Measurements from ENCODE around the gene PROCA1. TPM values are rescaled to one million over a fixed set of nuclear protein-coding genes. Genes with fewer than 3 reads are reported as not detected.

The PROCA1 gene
- total RNA-seq, 1 experiment from 2014 or later = 4.4 TPM

- Mint-ChIP-seq H3K27ac (ENCODE audit: unreplicated experiment) (peak overlapping the region; percentile 96), H3K4me1 (ENCODE audit: low read depth, unreplicated experiment) (peaks cover 6% of the 10 kb centered on the region), H3K36me3 (ENCODE audit: insufficient read depth, unreplicated experiment) (peaks cover 47% of the 10 kb centered on the region), H3K4me3 (ENCODE audit: unreplicated experiment) (no peak overlapping the region), H3K9me3 (ENCODE audit: unreplicated experiment) (no peaks in the 10 kb centered on the region), H3K27me3 (ENCODE audit: insufficient read depth, unreplicated experiment) (no peaks in the 10 kb centered on the region)
- ChIA-PET POLR2A (interaction anchor here (6.4 to 8.1 kb wide), 2 partner anchors 14 to 22 kb away, joined by 52 to 165 read pairs; partner anchors contain the start of genes NEK8, RPL23A and TLCD1), CTCF (interaction anchor here (2.6 kb wide), 1 partner anchor 14 kb away, joined by 54 read pairs; the partner anchor contains the start of genes NEK8 and TLCD1)
- intact Hi-C loops (cut with micrococcal nuclease; ENCODE audit: unreplicated experiment) = loop anchor here (5.0 kb wide), 1 partner anchor 211 kb away; the partner anchor contains the start of gene PHF12
- no peak for TF ChIP-seq CTCF (IDR thresholded peaks at IDR 0.05; ENCODE audit: insufficient read depth in 1 of 2, low read depth in 1 of 2, low read length in 1 of 2, severe bottlenecking in 1 of 2, unreplicated experiment in 1 of 2)
- Histone ChIP-seq H3K9me3 (no peaks in the 10 kb centered on the region), H3K4me1 (peaks cover 25% of the 10 kb centered on the region), H3K27me3 (replicated peaks; ENCODE audit: control insufficient read depth, insufficient read depth, low read length) (no peaks in the 10 kb centered on the region), H3K36me3 (ENCODE audit: control insufficient read depth, insufficient read depth, low read length) (no peaks in the 10 kb centered on the region; the same call in 1 of the 2 replicates), H3K4me3 (ENCODE audit: low read depth, low read length) (no peak overlapping the region)
- no TSS peak for BruUV-seq (replicated peaks)
- no peak for DNase-seq
Observed at GRCh38 chr17:28741358-28742349, 30.0 kb upstream of the PROCA1 start.

GRCh38 chr17:28740406-28741357 lies 29.0 kb upstream of the PROCA1 start:
- Mint-ChIP-seq H3K27ac (ENCODE audit: unreplicated experiment) (no peak overlapping the region), H3K36me3 (ENCODE audit: insufficient read depth, unreplicated experiment) (peaks cover 38% of the 10 kb centered on the region), H3K9me3 (ENCODE audit: unreplicated experiment) (no peaks in the 10 kb centered on the region), H3K27me3 (ENCODE audit: insufficient read depth, unreplicated experiment) (no peaks in the 10 kb centered on the region), H3K4me1 (ENCODE audit: low read depth, unreplicated experiment) (no peaks in the 10 kb centered on the region), H3K4me3 (ENCODE audit: unreplicated experiment) (no peak overlapping the region)
- POLR2A ChIA-PET = interaction anchor here (6.4 kb wide), 1 partner anchor 21 kb away, joined by 52 read pairs; the partner anchor contains the start of gene RPL23A
- Histone ChIP-seq H3K4me3 (ENCODE audit: low read depth, low read length) (no peak overlapping the region), H3K9me3 (no peaks in the 10 kb centered on the region), H3K4me1 (peaks cover 15% of the 10 kb centered on the region), H3K27me3 (replicated peaks; ENCODE audit: control insufficient read depth, insufficient read depth, low read length) (no peaks in the 10 kb centered on the region), H3K36me3 (ENCODE audit: control insufficient read depth, insufficient read depth, low read length) (no peaks in the 10 kb centered on the region; the same call in 1 of the 2 replicates)
- no TSS peak for BruUV-seq (replicated peaks)
- intact Hi-C loops (cut with micrococcal nuclease; ENCODE audit: unreplicated experiment) = loop anchor here (5.0 kb wide), 1 partner anchor 212 kb away; the partner anchor contains the start of gene PHF12
- CTCF ChIA-PET = interaction anchor here (0.6 kb wide), 1 partner anchor 189 kb away, joined by 4 read pairs; no protein-coding TSS in a partner anchor
- DNase-seq = no peak
- no peak for TF ChIP-seq CTCF (IDR thresholded peaks at IDR 0.05; ENCODE audit: insufficient read depth in 1 of 2, low read depth in 1 of 2, low read length in 1 of 2, severe bottlenecking in 1 of 2, unreplicated experiment in 1 of 2)

All from Caco-2 (cell line).